ENCODE measurements around the gene RASSF1. TPM values are rescaled to one million over a fixed set of nuclear protein-coding genes. Genes with fewer than 3 reads are reported as not detected.

The RASSF1 gene
- 100 to 1,000 TPM; 124 to 205 TPM for total RNA-seq

DNA sequence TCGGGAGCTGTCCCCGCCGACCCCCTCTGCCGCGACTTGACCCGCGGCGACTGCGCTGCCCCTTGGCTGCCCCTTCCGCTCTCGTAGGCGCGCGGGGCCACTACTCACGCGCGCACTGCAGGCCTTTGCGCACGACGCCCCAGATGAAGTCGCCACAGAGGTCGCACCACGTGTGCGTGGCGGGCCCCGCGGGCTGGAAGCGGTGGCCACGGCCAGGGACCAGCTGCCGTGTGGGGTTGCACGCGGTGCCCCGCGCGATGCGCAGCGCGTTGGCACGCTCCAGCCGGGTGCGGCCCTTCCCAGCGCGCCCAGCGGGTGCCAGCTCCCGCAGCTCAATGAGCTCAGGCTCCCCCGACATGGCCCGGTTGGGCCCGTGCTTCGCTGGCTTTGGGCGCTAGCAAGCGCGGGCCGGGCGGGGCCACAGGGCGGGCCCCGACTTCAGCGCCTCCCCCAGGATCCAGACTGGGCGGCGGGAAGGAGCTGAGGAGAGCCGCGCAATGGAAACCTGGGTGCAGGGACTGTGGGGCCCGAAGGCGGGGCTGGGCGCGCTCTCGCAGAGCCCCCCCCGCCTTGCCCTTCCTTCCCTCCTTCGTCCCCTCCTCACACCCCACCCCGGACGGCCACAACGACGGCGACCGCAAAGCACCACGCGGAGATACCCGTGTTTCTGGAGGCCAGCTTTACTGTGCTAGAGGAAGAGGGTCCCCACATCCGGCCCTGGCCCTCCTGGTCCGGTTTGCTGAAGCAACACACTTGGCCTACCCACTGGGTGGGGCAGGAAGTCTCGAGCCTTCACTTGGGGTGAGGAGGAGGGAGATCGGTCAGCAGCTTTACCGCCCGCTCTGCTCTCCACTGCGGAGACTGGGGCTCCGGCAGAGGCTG lies at the start of gene RASSF1:
Gene RASSF1, minus strand, starts transcription at position 389 of the 882 bp plus-strand sequence. Its CDS starts 31 bp downstream, at position 358.
- DNase-seq (peak; percentile 98), ATAC-seq (peak; percentile 57)
- H3K4me3 Mint-ChIP-seq, result peak within 1 kb of the TSS; percentile 92
- peaks cover 38% of the 10 kb centered on the region for H3K36me3 Mint-ChIP-seq
- no peaks in the 10 kb centered on the region for H3K27me3 Mint-ChIP-seq
- H3K4me1 Mint-ChIP-seq, result peaks cover 49% of the 10 kb centered on the region
- peak within 1 kb of the TSS; percentile 94 for H3K27ac Mint-ChIP-seq
- H3K9me3 Mint-ChIP-seq (ENCODE audit: low read depth), result no peaks in the 10 kb centered on the region
- CTCF ChIA-PET, result interaction anchor here (0.7 to 2.4 kb wide), 12 partner anchors 8 to 269 kb away, joined by 3 to 8 read pairs (median 4); partner anchors contain the start of genes HYAL3 and NAA80

DNA sequence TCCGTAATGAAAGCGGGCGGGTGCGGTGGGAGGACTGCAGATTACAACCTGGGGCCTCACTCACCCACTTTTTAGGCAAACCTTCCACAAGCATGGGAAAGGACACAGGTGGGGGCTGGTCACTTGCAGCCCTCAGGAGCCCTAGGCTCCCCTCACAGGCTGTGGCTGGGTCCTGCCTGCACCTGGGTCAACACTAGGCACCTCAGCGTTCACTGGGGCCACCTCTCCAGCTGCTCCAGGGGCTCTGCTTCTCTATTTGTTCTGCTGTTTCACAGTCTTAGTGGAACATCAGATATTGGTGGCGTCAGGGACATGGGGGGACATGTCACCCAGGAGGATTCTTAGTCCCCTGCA lies 48.8 kb upstream of the RASSF1 start:
- Mint-ChIP-seq H3K27me3 (no peaks in the 10 kb centered on the region), H3K4me1 (peaks cover 11% of the 10 kb centered on the region), H3K27ac (no peak overlapping the region), H3K4me3 (no peak overlapping the region), H3K9me3 (ENCODE audit: low read depth) (no peaks in the 10 kb centered on the region), H3K36me3 (no peaks in the 10 kb centered on the region)
- CTCF ChIA-PET, result no interaction called here
- DNase-seq (no peak), ATAC-seq (no peak)

DNA sequence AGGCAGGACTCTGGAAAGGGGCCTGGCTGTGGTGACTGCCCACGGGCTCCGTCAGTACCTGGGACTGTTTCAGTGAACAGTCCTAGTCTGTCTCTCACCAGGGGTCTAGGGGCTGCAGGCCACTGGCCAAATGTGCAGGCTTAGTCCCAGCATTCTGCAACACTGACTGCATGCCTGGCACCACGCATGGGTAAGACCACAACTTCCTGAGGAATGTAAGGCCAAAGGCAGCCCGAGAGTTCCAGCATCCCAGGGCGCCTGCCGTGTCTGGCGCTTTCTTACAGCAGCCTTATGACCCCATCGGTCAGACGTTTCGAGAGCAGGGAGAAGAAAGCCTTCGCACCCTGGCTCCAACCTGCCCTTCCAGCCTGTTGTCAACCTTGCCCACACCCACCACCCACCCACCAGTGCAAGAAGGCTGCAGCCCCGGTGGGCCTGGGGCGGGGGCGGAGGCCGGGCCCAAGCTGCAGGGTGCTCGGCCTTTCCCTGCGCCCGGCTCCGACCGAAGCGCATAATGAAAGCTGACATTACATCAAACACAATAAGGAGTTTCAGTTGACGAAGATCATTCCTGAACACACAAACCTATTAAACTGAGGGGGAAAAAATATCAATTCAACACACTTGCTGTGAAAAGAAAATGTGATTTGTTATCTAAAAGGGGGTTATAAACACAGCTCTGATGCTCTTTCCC lies 48.2 kb upstream of the RASSF1 start:
- Mint-ChIP-seq H3K4me3 (no peak overlapping the region), H3K27ac (no peak overlapping the region), H3K9me3 (ENCODE audit: low read depth) (no peaks in the 10 kb centered on the region), H3K27me3 (no peaks in the 10 kb centered on the region), H3K36me3 (no peaks in the 10 kb centered on the region), H3K4me1 (peaks cover 11% of the 10 kb centered on the region)
- DNase-seq (no peak), ATAC-seq (no peak)
- CTCF ChIA-PET, result no interaction called here

GRCh38 chr3:50388016-50388719 lies 47.5 kb upstream of the RASSF1 start:
- DNase-seq, result no peak
- no peaks in the 10 kb centered on the region for H3K9me3 Mint-ChIP-seq (ENCODE audit: low read depth)
- H3K27me3 Mint-ChIP-seq, result no peaks in the 10 kb centered on the region
- no peak overlapping the region for H3K27ac Mint-ChIP-seq
- no peak overlapping the region for H3K4me3 Mint-ChIP-seq
- CTCF ChIA-PET, result interaction anchor here (1.9 kb wide), 1 partner anchor 39 kb away, joined by 5 read pairs; no protein-coding TSS in a partner anchor
- H3K36me3 Mint-ChIP-seq, result no peaks in the 10 kb centered on the region
- ATAC-seq, result no peak
- H3K4me1 Mint-ChIP-seq, result peaks cover 11% of the 10 kb centered on the region

DNA sequence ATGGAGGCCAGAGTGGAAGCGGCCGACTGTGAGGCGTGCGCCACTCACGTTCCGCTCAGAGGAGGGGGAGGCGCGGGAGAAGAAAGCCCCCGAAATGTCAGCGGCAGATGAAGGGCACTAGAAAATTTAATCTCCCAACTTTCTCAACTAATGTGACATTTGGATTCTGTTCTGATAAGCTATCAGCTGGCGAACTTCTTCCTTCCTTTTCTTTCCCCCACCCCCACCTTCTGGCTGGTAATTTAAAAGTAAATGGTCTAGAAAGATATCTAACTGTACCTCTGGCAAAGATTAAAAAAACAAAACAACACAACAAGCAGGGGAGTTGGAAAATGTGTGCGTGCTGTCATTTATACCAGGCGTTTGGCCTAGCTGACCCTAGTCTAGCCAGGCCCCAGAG lies 45.1 kb upstream of the RASSF1 start:
- ATAC-seq, result no peak
- no peak for DNase-seq
- H3K36me3 Mint-ChIP-seq, result no peaks in the 10 kb centered on the region
- CTCF ChIA-PET, result interaction anchor here (1.0 kb wide), 1 partner anchor 38 kb away, joined by 5 read pairs; no protein-coding TSS in a partner anchor
- H3K4me3 Mint-ChIP-seq, result no peak overlapping the region
- no peak overlapping the region for H3K27ac Mint-ChIP-seq
- H3K9me3 Mint-ChIP-seq (ENCODE audit: low read depth), result no peaks in the 10 kb centered on the region
- H3K4me1 Mint-ChIP-seq, result no peaks in the 10 kb centered on the region
- H3K27me3 Mint-ChIP-seq, result no peaks in the 10 kb centered on the region

- no peak overlapping the region for H3K4me3 Mint-ChIP-seq
- H3K27me3 Mint-ChIP-seq, result no peaks in the 10 kb centered on the region
- H3K36me3 Mint-ChIP-seq, result no peaks in the 10 kb centered on the region
- no peaks in the 10 kb centered on the region for H3K9me3 Mint-ChIP-seq (ENCODE audit: low read depth)
- DNase-seq (no peak), ATAC-seq (no peak)
- CTCF ChIA-PET, result interaction anchor here (0.9 kb wide), 1 partner anchor 167 kb away, joined by 3 read pairs; no protein-coding TSS in a partner anchor
- no peaks in the 10 kb centered on the region for H3K4me1 Mint-ChIP-seq
- H3K27ac Mint-ChIP-seq, result no peak overlapping the region
Measured at GRCh38 chr3:50383750-50384149, 43.1 kb upstream of the RASSF1 start.

GRCh38 chr3:50382722-50383121 lies 42.1 kb upstream of the RASSF1 start:
- Mint-ChIP-seq H3K27me3 (no peaks in the 10 kb centered on the region), H3K4me3 (no peak overlapping the region), H3K9me3 (ENCODE audit: low read depth) (no peaks in the 10 kb centered on the region), H3K36me3 (no peaks in the 10 kb centered on the region), H3K27ac (no peak overlapping the region), H3K4me1 (no peaks in the 10 kb centered on the region)
- CTCF ChIA-PET, result no interaction called here
- no peak for ATAC-seq
- DNase-seq, result no peak

DNA sequence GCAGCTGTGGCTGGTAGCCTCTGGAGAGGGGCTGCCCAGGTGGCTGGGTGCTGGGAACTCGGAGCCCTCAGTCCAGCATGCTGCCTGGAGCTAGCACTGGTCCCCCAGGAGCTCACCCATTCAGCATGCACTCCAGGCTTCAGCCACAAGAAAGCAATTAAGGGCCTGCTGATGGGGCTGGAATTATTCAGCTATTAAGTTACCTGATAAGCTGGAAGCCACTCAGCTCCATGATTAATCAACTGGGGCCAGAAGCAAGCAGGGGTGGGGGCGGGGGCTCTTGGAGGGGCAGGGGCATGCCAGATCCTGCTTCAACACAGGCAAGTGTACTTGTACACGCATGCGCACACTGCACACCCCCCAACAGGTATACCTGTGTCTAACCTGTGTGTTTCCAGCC lies 40.7 kb upstream of the RASSF1 start:
- CTCF ChIA-PET, result no interaction called here
- Mint-ChIP-seq H3K4me1 (no peaks in the 10 kb centered on the region), H3K4me3 (no peak overlapping the region), H3K9me3 (ENCODE audit: low read depth) (no peaks in the 10 kb centered on the region), H3K36me3 (no peaks in the 10 kb centered on the region), H3K27ac (no peak overlapping the region), H3K27me3 (no peaks in the 10 kb centered on the region)
- no peak for DNase-seq
- ATAC-seq, result no peak

DNA sequence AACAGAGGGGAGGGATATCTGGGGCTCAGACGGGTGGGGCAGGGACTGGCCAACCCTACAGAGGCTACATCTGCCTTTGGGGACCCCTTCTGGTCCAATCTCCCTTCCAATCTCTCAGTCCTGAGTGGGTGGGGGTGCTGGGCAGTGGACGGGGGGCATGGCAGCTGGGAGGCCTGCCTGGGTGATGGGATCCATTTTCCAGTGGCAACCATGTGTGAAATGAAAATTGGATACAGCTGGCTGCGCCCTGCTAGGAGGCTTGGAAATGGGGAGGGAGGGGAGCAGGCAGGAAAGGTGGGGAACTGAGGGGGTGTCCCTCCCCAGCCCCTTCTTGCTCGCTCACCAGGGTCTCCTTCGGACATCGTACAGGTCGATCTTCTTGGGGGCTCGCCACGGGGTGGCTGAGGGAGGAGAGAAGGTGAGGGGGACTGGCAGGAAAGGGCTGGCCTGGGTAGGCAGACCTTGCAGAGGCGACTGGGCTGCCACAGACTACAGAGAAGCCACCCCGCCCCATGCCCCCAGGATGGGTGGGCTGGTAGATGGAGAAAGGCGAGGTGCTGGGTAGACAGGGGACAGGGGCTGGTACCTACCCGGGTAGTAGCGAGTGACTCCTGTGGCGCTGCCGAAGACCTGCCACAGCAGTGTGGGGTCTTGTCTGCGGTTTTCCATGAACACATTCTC lies 39.9 kb upstream of the RASSF1 start:
- no peaks in the 10 kb centered on the region for H3K9me3 Mint-ChIP-seq (ENCODE audit: low read depth)
- ATAC-seq (no peak), DNase-seq (no peak)
- H3K27me3 Mint-ChIP-seq, result no peaks in the 10 kb centered on the region
- CTCF ChIA-PET, result interaction anchor here (0.6 kb wide), 1 partner anchor 162 kb away, joined by 3 read pairs; no protein-coding TSS in a partner anchor
- no peak overlapping the region for H3K27ac Mint-ChIP-seq
- no peaks in the 10 kb centered on the region for H3K4me1 Mint-ChIP-seq
- no peaks in the 10 kb centered on the region for H3K36me3 Mint-ChIP-seq
- H3K4me3 Mint-ChIP-seq, result no peak overlapping the region

- H3K4me1 Mint-ChIP-seq, result no peaks in the 10 kb centered on the region
- CTCF ChIA-PET, result no interaction called here
- no peak overlapping the region for H3K27ac Mint-ChIP-seq
- no peaks in the 10 kb centered on the region for H3K27me3 Mint-ChIP-seq
- DNase-seq (no peak), ATAC-seq (no peak)
- H3K36me3 Mint-ChIP-seq, result no peaks in the 10 kb centered on the region
- H3K4me3 Mint-ChIP-seq, result no peak overlapping the region
- H3K9me3 Mint-ChIP-seq (ENCODE audit: low read depth), result no peaks in the 10 kb centered on the region
Measured at GRCh38 chr3:50378757-50379156, 38.1 kb upstream of the RASSF1 start.

- H3K4me3 Mint-ChIP-seq, result no peak overlapping the region
- no peaks in the 10 kb centered on the region for H3K27me3 Mint-ChIP-seq
- CTCF ChIA-PET, result no interaction called here
- H3K27ac Mint-ChIP-seq, result no peak overlapping the region
- H3K36me3 Mint-ChIP-seq, result no peaks in the 10 kb centered on the region
- no peak for ATAC-seq
- no peaks in the 10 kb centered on the region for H3K9me3 Mint-ChIP-seq (ENCODE audit: low read depth)
- DNase-seq, result no peak
- no peaks in the 10 kb centered on the region for H3K4me1 Mint-ChIP-seq
Measured at GRCh38 chr3:50378024-50378423, 37.4 kb upstream of the RASSF1 start.

- CTCF ChIA-PET, result no interaction called here
- H3K4me1 Mint-ChIP-seq, result no peaks in the 10 kb centered on the region
- ATAC-seq (no peak), DNase-seq (no peak)
- no peaks in the 10 kb centered on the region for H3K27me3 Mint-ChIP-seq
- no peak overlapping the region for H3K27ac Mint-ChIP-seq
- no peaks in the 10 kb centered on the region for H3K9me3 Mint-ChIP-seq (ENCODE audit: low read depth)
- no peak overlapping the region for H3K4me3 Mint-ChIP-seq
- H3K36me3 Mint-ChIP-seq, result no peaks in the 10 kb centered on the region
Measured at GRCh38 chr3:50375258-50375931, 34.8 kb upstream of the RASSF1 start.

Data from activated CD8-positive, alpha-beta memory T cell treated with anti-CD3 and anti-CD28 coated beads, Interleukin-2, amount 10 ng/mL, durations not matched to agents 7 days and 5 days (primary cell).